ENCODE data around the gene C1orf167.

Gene C1orf167

GRCh38 chr1:11786168-11786567 is 24.2 kb downstream of the C1orf167 start:
- peak; percentile 54 for DNase-seq

DNA sequence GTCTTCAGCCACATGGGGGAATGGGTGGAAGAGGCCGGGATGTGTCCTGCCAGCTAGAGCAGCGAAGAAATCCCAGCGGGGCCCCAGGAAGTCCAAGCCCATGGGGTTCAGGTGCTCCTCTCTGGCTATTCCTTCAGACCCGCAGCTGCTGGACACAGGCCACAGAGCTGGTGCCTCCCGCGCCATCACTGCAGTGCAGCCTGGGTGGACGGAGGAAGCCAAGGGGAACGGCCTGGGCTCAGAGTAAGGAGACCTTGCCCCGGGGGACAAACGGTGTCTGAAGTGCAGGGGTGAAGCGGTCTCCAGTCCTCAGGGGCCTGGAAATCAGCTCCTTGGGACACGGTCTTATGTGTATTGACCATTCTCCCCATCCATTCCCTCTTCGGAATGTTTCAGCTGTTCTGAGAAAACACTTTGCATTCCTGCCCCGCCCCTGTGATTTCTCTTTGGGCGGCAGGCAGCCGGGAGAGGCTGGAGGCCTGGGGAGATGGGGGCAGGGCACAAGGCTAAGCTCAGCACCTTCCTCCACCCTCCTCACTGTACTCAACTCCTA is 25.3 kb downstream of the C1orf167 start:
- no peak for DNase-seq

GRCh38 chr1:11787804-11788436 is 25.9 kb downstream of the C1orf167 start:
- DNase-seq = no peak

DNA sequence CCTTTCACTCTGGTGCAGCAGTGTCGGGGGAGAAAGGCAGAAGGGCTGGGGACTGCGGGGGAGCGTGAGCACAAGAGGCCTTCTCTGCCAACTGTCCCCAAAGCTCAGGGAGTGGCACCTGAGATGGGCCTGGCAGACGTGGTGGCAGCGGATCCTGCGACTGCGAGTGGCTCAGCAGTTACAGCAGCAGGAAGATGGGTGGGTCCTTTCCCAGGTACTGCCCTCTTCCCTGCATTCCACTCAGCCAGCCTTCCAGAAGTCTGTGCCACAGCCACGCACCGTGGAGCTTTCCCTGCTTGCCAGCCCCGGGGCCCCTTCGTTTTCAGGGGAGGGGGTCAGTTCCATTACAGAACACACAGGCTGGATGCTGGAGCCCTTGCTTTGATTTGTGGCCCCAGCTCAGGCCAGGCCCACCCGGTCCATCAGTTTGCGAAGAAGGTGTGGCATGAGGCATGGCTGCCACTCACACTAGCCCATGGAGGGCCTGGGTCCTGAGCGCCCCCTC is 26.6 kb downstream of the C1orf167 start:
- no peak for DNase-seq

DNA sequence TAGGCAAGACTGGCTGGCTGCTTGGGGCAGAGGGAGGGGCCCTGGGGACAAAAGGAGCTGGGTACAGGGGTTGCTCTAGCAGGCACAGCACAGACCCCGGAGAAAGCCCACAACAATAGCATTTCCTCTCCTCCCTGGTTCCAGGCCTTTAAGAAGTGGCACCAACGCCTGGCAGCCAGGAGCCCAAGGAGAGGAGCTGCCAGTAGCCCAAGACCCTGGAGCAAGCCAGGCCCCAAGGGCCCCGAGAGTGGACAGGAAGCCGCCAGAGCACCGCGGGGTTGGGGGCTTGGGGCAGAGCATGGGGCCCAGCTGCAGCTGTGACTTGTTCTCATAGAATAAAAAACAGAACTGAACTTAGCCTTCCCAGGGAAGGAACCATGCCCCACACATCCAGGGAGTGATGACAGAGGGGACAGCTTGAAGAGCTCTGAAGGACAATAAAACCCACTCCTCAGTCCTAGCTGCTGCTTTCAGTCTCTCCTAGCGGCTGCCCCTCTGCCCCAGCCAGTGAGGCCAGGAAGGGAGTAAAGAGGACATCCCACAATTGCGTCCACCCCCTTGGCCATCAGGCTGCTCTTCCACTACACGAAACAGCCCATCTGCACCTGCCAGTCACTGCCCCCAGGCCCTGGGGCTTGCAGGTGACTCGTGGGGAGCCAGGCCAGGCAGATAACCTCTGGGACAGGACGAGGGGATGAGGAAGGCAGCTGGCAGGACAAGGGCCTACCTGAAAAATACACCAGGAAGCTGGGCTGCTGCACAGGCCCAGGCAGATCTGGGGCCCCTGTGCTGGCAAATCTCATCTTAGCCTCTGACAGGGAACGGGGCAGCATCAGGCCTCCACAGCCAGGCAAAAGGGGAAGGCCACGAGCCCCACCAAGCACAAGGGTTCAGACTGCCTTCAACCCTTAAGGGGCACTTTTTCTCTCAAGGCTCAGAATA is 27.4 kb downstream of the C1orf167 start:
- DNase-seq = no peak

- no peak for DNase-seq
Measured at GRCh38 chr1:11790101-11790879, 28.3 kb downstream of the C1orf167 start.

- peak; percentile 25 for DNase-seq
Measured at GRCh38 chr1:11790880-11791715, 29.1 kb downstream of the C1orf167 start.

DNA sequence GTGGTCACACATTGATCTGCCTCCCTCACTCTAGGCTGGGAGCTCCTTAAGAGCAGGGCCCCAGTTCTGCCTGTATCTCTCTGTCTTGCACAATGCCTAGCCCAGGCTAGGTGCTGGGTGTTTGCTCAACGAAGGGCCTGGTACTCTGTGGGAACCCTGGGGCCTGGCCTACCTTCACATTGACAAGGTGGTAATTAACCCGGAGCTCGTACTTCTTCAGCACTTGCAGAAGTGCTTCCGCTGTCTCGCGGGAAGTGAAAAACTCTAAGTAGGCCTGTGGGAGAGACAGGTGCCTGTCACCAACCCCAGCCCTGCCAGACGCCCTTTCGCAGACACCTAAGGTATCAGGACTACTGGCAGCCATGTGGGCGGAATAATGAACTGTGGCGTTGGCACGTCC is 30.1 kb downstream of the C1orf167 start:
- DNase-seq = no peak

GRCh38 chr1:11793819-11794218 is 31.8 kb downstream of the C1orf167 start:
- no peak for DNase-seq

DNA sequence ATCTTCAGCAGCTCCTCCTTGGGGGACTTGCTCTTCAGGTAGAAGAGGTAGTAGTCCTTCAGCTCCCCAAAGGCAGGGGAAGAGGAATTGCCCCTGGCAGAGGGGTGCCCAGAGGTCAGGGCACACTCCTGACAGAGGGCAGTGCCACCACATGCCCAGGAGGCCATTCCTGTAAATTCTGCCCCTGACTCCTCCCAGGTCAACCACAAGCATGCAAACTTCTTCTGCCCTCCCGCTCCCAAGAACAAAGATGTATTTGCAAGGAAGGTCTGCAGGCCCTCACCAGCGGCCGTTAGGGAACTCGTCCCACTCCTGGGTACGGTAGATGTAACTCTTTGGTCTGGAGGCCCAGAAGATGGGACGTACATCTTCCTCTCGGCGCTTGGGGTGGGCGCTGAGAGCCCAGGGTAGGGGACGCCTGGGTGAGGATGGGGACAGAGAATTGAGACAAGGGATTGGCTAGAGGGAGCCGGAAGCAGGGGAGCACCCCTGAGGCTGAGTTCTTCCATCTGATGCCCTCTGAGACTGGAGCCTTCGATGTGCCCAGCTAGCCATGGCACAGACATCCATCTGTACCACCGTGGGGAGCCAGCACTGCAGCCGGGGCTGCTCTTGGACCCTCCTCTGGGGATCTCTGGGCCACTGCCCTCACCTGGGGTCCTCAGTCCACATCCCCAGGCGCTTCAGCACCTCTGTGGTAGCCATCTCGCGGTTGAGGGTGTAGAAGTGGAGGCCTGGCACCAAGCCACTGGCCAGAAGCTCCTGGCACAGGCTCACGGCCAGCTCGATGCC is 32.6 kb downstream of the C1orf167 start:
- DNase-seq = no peak

DNA sequence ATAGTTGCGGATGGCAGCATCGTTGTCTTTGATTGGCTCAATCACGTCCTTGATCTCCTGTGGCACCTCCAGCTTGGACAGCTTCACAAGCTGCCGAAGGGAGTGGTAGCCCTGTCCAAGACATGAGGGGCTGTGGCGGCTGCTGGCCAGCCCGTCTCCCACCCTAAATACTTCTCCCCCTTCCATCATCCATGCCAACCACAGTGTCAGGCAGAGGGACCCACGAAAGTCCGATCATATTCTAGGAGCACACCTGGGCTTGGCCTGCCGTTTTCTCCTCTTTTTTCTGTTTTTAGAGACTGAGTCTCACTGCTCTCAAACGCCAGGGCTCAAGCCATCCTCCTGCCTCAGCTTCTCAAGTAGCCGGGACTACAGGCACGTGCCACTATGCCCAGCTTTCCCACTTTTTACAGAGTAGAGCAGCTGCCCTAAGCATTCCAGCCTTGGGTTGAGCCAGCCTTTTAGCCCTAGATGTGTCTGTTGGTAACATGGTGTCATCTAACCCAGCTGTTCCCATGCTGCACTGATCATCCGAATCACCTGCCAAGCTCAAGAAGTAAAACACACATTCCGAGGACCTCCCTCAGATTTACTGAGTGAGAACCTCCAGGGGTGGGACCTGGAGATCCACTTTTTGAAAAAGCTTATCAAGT is 33.4 kb downstream of the C1orf167 start:
- DNase-seq = no peak

DNA sequence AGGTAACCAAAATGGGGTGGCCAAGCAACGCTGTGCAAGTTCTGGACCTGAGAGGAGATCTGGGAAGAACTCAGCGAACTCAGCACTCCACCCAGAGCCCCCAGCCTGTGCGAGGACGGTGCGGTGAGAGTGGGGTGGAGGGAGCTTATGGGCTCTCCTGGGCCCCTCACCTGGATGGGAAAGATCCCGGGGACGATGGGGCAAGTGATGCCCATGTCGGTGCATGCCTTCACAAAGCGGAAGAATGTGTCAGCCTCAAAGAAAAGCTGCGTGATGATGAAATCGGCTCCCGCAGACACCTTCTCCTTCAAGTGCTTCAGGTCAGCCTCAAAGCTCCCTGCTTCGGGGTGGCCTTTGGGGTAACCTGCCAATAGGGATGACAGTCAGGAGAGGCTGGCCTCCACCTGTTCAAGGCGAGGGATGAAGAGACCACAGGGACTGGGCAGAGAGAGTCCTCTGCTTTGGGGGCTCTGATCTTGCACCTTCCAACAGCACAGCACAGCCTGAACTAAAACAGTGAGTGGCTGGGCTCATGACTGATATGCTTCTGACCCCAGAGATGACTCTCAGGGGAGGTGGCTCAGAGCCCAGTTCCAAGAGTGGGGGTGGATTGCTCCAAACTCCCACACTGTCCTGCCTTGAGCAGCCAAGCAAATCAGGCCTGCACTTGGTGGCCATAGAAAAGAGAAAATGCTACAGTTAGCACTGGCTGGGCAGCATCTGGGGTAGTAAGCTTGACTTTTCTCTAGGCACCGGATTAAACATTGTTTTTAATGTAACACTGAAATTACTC is 34.2 kb downstream of the C1orf167 start:
- peak; percentile 28 for DNase-seq

DNA sequence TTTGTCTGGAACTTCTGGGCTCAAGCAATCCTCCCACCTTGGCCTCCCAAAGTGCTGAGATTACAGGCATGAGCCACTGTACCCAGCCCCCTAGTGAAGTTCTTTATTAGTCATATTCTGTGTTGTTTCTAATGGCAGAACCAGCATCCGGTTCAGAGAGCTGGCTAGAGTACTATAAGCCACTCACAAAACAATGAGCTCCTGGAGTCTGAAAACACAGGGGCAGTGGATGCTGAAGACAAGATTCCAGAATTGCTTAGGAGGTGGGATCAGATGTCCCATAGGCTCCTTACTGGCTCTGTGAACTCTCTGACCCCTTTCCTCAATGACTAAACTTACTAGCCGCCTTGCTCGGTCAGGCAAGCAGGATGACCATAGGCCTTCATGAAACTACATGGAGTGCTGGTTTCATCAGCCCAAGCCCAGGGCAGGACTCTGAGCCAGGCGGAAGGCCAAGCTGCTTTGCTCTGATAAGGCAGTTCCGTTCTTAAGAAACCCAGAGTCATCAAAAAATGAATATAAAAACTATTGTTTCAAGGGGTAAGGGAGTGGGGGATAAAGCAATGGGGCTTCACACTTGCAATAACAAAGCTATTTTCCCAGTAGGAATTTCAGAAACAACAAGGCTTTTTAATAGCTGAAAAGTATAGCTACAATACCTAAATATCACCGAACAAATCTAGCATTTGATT is 35.7 kb downstream of the C1orf167 start:
- peak; percentile 98 for DNase-seq

DNA sequence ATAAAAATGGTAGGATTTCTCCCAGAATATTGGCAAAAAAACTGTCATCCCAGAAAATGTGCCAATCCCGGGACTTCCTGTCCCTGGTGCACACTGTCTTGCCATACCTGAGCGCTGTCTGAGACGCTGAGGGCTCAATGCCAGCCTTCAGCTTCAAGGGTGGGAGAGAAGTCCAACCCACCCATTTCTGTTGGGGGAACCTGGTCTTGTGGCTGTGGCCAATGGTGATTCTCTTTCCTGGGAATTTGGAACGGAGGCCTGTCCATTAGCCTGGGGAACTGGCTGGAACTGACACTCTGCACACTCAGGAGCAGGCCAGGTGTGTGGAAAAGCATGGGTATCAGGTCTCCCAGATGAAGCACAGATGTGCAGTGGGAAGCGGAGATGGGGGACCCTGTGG is 37.1 kb downstream of the C1orf167 start:
- no peak for DNase-seq

DNA sequence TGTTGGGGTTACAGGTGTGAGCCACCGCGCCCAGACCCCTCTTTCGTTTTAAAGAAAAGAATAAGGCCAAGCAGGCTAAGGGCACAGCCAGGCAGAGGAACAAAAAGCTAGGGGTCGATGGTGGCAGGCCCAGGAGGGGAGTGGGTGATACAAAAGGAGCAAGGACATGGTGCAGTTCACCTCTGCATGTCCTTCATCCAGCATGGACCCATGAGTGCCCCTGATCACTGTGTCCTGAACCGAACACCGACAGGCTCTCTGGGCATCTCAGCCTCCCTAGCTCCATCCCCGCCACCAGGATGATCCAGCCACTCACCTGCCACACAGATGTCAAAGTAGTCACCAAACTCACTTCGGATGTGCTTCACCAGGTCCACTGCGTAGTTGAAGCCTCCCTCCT is 37.9 kb downstream of the C1orf167 start:
- DNase-seq = no peak

GRCh38 chr1:11800391-11800755 is 38.4 kb downstream of the C1orf167 start:
- no peak for DNase-seq

DNA sequence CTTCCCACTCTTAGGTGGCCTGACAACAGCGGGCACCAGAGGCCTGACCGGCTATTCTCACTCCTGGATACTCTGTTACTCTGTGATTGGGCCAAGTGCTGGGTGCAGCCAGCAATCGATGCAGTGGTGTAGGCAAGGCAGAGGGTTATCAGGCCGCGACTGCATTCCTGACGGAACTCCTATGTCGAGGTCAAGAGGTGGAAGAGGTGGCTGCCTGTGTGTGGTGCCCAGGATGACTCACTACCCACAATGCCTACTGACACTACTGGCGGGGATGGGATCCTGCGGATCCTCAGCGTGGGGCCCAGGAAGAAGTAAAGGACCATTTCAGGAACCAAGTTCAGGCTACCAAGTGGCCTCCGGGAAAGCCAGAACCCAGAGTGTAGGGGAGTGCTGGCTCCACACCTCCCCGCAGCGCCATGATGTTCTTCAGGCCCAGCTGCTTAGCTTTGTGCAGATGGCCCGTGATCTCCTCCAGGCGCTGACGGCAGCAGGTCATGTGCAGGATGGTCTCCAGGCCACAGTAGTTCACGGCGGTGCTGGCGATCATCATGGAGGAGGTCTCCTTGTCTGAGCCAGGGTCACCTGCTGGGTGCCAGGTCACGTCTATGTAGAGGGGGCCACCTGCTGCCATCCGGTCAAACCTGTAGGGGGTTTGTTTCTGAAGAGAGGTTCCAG is 38.9 kb downstream of the C1orf167 start:
- no peak for DNase-seq

DNA sequence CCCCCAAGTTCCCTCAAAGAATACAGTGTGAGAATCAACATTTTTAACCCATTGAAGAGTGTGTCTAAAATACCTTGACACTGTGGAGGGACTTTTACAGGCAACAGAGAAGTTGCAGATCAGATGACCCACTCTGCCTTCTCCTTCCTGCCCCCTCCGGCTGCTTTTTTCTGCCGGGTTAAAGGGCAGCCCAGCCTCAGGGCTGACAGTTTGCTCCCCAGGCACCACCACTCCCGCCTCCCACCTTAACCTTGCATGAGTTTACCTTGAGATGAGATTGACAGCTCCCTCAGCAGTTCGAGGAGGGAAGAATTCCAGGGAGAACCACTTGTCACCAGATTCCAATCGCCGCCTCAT is 40.6 kb downstream of the C1orf167 start:
- DNase-seq = peak; percentile 75
